GM19035 (cell line): ENCODE data around the gene DPP6.

ENCODE experiments used
- ATAC-seq: cut with Tn5 transposase; IDR thresholded peaks from one replicate; pipeline ENCODE4 v1.9.1; 2021; ENCODE audit not compliant: unreplicated experiment

The DPP6 gene

GRCh38 chr7:154394804-154395203 is 342.6 kb downstream of the DPP6 start:
- ATAC-seq: no peak

GRCh38 chr7:154406312-154406711 is 354.1 kb downstream of the DPP6 start:
- no peak for ATAC-seq

DNA sequence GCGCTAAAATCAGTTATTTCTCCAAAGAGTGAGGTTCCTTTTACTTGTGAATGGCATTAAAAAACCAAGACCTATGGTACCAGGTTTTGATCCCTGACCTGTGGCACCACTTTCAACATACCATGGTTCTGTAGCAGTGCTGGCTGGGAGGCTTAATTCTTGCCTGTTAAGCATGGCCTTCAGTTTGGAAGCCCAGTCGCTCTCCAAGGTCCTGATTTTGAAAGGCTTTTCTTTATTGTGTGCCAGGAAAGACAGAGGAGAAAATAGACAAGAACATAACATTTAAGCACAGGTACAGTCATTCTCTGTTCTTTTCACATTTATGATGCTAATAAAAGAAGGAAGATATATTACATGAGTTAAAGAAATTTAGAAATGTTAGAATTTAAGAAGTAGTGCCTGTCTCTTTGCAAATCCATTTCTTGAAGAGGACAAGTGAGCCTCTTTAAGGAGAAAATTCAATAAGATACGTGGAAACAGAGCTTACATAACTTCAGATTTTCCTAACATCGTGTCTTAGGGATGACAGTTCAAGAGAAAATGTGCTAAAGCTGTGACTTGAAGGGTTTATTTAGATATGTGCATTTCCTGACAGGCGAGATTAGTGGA is 357.6 kb downstream of the DPP6 start:
- no peak for ATAC-seq

GRCh38 chr7:154412105-154412504 is 359.9 kb downstream of the DPP6 start:
- ATAC-seq: no peak

GRCh38 chr7:154415709-154416399 is 363.7 kb downstream of the DPP6 start:
- ATAC-seq: no peak

DNA sequence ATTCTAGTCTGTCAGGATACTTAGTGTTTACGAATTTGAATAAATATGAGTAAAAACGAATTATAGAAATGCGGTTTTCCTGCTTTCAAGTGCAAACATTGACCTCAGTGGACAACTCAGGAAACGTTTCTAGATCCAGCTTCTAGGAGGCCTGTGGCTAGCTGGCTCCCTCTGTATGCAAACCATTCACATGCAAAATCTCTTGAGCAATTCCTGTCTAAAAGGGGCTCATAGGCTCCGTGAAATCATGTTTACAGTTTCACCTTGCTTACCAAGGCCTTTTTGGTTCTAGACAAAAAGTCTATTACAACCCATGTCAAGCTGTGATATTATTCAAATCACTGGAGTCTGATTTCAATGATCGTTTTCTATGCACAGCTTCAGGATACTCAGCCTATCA is 364.5 kb downstream of the DPP6 start:
- ATAC-seq: no peak

DNA sequence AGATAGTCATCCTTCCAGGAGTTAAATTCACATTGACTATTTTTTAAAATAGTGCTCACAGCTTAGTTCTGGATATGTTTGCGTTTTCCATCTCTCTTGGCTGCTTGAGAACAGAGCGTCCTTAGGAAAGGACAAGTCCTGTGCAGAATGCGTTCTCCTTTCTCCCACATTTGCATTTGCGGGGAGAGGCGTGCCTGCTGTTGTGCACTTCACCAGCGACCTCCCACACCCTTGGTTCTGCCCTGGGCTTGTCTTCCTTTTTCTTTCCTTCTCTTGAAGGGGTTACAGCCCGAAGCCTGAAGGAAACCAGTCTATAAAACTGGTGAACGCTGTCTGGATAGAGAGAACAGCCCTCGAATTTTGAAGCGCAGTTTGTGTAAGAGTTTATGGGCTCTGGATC is 367.1 kb downstream of the DPP6 start:
- ATAC-seq: no peak

DNA sequence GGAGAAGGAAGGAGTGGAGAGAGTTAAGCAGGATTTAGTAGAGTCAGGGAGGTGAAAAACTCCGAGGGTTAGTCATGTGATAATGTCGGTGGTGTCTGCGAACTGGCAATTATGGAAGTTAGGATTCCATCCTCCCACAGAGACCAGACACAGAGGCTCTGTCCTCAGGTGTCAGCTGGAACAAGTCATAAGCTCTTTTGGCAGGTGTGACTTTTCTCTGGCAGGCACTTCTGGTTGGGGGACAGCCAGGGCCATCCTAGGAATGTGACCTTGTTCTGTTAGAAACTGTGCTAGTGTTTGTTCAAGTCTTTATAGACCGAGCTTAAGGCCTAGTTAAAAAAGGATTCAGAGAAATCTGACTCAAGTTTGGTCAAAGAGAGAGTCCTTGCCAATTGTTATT is 371.0 kb downstream of the DPP6 start:
- no peak for ATAC-seq

DNA sequence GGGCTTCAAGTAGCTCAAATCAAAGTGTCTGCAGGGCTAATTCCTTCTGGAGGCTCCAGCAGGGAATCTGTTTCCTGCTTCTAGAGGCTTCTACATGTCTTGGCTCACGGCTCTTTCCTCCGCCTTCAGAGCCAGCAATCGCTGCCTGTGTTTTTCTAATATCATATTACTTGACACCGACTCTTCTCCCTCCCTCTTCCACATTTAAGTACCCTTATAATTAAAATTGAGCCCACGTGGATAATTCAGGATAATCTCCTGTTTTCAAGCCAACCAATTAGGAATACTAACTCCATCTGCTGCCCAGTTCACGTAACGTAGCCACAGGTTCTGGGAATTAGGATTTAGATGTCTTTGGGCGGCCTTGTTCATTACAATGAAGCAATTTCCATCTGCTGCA is 372.2 kb downstream of the DPP6 start:
- ATAC-seq: no peak

DNA sequence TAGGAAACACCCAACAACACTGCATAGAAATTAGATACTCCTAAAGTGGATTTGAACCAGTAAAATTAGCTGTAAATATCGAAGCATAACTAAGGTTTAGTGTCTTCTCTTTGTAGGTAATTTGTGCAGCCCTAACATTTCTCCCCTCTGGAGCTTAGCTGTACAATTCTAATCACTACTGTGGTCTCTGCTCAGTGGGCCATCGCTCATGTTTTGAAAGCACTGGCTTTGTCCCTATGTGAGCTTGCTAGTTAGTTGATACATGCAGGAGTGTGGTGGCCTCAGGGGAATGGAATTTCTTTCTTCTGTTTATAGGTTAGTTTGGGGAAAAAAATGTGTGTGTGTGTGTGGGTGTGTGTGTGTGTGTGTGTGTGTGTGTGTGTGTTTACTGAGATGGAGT is 373.1 kb downstream of the DPP6 start:
- ATAC-seq: no peak

DNA sequence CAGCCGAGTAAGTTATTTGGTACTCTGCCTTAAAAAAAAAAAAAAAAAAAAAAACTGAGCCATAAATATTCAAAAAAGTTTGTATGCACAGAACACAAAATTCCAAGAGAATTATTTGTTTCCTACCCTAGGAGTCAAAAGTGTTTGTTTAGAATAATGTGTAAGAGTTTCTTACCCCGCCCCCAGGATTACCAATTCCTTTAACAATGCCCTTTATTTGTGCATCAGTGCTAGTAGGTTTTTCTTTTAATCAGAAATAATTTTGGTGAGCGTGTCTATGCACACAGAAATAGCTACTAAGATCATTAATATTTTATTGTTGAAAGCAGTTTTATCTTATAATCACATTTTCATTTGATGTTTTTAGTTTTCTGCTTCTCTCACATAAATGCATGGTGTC is 374.6 kb downstream of the DPP6 start:
- ATAC-seq: no peak

- no peak for ATAC-seq
Measured at GRCh38 chr7:154427533-154427932, 375.3 kb downstream of the DPP6 start.

DNA sequence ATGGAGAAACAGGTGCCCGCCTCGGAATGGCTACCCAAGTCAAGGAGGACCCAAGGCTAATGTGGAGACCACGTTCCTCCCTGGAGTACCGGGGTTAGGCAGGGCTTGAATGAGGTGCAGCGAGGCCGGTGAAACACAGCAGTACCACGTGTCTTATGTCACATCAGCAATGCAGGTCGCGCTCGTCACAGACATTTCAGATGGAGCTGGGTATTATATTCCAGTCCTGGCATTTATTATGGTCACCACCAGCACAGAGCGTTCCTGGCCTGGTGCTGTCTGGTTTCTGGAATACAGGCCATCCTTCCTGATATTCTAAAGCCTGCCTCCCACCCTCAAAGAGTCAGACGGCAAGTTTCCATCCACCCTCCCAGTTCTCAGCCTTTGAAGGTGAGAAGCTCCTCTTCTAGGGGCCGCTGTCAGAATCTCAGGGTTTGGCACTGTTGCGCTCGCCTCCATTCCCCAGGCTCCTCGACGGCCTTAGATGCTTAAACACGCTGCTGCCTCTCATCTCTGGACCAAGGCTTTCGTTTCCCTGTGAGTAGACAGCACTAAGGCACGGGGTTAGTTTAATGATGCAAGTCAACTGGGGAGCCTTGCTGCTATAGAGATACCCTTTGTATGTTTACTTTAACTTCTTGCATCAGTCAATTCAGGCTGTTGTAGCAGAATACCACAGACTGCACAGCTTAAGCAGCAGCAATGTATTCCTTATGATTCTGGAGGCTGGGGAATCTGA is 377.6 kb downstream of the DPP6 start:
- no peak for ATAC-seq

DNA sequence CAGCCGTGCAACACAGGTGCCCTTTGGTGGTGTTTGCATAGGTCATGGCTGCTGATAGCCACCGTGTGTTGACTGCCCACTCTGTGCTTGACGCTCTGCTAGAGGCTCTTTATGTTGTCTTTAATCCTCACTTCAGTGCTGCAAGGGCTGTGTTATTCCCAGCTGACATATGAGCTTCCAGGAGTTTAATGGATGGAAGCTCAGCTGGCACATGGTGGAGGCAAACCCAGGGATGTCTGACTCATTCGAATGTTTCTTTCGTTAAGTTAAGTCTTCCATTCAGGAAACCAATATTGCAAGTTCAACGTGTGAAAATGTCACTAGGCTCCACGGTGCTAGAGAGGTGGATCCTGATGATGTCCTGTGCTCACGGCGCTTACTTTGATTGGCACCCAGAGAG is 378.4 kb downstream of the DPP6 start:
- ATAC-seq: no peak

DNA sequence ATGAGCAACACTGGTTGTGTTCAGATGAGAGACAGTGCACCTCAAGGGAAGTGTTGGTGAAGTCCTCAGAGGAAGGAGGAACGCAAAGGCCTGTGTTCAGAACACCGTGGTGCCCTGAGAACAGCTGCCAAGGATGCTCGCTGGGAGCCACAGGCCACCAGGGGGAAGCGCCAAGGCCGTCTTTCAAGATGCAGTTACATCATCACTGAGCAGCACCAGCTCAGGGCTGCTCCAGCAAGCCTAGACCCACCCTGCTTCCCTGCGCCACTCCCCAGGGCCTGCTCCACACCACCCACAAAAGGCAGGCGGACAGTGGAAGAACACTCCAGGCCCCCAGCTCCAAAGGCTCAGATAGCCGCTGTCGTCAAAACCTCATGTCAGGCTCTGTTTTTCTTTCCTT is 378.8 kb downstream of the DPP6 start:
- ATAC-seq: no peak

DNA sequence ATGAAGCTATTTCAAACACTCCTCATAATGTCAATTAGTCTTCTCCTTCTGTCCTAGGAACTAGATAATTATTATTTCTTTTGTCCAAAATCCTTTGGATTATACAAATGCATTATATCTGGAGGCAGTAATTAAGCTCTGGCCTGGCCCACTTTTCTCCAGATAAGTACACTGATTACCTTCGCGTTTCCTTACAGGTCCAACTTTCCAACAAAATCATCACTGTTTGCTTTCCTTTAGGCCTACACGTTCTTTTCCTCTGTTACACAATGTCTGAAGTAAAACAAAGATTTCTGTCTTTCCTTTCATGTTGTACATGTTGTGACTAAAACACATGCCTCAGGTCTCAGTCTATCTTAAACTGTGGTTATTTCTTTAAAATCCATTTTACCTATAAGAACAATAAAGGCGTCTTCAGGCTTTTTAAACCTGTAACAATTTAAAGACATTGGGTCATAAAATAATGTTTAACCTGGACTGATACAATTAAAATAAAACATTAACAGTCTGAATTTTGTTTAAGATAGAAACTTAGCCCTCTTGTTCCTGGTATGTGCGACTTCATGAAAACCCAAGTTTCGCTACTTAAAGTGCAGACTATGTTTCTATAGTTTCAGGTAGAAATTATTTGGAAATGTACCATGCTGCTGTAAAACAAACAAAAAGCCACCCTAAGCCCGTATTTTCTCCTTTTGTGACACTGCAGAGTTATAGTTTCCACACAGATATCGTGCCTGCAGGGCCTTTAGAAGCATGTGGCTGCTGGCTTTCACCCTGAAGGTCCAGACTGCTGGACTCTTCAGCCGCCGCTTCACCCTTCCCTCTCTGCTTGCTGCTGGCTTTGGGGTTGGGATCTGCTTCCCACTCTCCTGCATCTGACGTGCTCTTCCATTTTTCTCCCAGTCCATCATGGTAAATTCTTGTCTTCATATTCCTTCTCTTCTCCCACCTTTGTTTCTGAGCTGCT is 381.7 kb downstream of the DPP6 start:
- no peak for ATAC-seq

DNA sequence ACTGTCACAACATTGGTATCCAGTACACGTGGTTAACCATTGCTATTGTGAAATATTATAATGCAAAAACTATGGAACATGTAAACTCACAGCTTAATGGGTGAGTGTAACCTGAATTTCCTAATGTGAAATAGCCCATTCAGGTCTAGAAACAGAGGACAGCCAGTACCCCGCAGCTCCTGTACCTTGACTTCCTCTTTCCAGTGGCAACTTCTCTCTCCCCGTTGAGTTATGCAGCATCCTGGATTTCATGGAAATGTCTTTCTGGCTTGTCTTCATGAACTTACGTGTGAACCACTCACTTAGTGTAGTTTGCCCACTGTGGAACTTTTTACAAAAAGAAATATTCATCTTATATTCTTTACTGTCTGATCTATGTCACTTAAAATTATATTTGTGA is 384.4 kb downstream of the DPP6 start:
- no peak for ATAC-seq

DNA sequence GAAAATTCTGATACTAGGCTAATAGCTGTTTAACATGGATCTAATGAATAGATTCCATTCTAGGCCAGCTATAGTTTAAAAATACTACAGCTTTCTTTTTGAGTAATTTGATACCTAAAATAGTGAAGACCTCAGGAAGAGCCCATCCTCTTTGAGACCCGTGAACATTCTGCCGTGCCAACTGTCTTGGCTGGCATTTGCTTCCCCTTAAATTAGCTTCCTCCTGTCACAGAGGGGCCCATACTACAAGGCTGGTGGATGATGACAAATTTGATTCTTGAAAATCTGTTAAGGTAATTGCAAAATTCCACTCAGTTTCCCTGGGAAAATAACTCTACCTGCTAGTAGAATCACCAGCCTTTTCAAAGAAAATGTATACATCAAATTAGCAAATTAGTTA is 385.0 kb downstream of the DPP6 start:
- ATAC-seq: no peak

GRCh38 chr7:154438571-154439367 is 386.6 kb downstream of the DPP6 start:
- ATAC-seq: no peak

DNA sequence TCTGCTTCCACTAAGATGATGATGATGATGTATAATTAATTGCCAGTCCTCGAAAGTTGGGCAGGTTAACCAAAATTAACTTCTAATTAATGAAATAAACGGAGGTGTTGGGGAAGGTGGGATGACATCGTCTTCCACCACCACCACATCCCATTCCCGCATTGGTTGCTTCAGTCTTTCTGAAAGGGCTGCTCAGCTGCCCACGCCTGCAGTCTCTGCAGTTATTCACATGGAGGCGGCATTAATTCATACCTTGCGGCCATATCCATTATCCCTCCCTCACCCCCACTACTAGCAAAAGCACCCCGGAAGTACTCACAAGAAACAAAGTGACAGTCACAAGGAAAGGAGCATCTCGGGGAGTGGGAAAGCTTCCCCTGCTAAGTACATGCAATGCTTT is 387.9 kb downstream of the DPP6 start:
- no peak for ATAC-seq
